PC-9 (cell line): Measurements from ENCODE around the gene RHBDD1.

ENCODE experiments used
- EZH2 ChIP-seq: fragments of 200-600 bp; sonication (generic); IDR thresholded peaks from 2 replicates; pipeline ENCODE4 v1.8.0; 2017; ENCODE audit warnings: antibody characterized with exemption, low read depth
- TF ChIP-seq, protein P1 (sequence below): fragments of 200-600 bp; sonication (generic); conservative IDR thresholded peaks from 2 replicates; pipeline ENCODE4 v1.6.1; 2017; ENCODE audit warnings: mixed run types, antibody characterized with exemption, mild to moderate bottlenecking, moderate library complexity

GRCh38 chr2:226802573-226802972 is 33.3 kb upstream of the RHBDD1 start:
- TF ChIP-seq, protein P1, sequence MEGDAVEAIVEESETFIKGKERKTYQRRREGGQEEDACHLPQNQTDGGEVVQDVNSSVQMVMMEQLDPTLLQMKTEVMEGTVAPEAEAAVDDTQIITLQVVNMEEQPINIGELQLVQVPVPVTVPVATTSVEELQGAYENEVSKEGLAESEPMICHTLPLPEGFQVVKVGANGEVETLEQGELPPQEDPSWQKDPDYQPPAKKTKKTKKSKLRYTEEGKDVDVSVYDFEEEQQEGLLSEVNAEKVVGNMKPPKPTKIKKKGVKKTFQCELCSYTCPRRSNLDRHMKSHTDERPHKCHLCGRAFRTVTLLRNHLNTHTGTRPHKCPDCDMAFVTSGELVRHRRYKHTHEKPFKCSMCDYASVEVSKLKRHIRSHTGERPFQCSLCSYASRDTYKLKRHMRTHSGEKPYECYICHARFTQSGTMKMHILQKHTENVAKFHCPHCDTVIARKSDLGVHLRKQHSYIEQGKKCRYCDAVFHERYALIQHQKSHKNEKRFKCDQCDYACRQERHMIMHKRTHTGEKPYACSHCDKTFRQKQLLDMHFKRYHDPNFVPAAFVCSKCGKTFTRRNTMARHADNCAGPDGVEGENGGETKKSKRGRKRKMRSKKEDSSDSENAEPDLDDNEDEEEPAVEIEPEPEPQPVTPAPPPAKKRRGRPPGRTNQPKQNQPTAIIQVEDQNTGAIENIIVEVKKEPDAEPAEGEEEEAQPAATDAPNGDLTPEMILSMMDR: peak; percentile 81
- TF ChIP-seq EZH2: no peak
